Endothelial cell of umbilical vein (primary cell): ENCODE data around the gene WDR86.

ENCODE experiments used
- CTCF ChIP-seq, 2 donors: IDR thresholded peaks; 1 replicate in 1 of 2; 2 replicates in 1 of 2; pipeline ENCODE4 v1.5.1; 2011; ENCODE audit warnings: low read length in 2 of 2, mild to moderate bottlenecking in 2 of 2, moderate library complexity in 2 of 2, control low read depth in 1 of 2, inconsistent platforms in 1 of 2, low read depth in 1 of 2; ENCODE audit not compliant: insufficient read depth in 1 of 2; ENCODE audit errors: extremely low read depth in 1 of 2
- POLR2A ChIP-seq: IDR thresholded peaks from 2 replicates; pipeline ENCODE4 v1.6.1; 2012; ENCODE audit warnings: low read depth, mild to moderate bottlenecking, control low read depth, low read length

- TF ChIP-seq POLR2A (no peak), CTCF (IDR thresholded peaks at IDR 0.05; ENCODE audit: extremely low read depth in 1 of 2, insufficient read depth in 1 of 2, low read depth in 1 of 2, low read length in 2 of 2) (no peak)
These were observed 70.0 kb downstream of the WDR86 start for GRCh38 chr7:151339651-151340382.
